Transverse colon (tissue), 4 donors: ENCODE data around the gene TFAP2A.

ENCODE experiments used
- EP300 ChIP-seq: sonication (generic); formaldehyde crosslinking; IDR thresholded peaks from one replicate; pipeline ENCODE4 v1.6.1; 2017; ENCODE audit warnings: antibody characterized with exemption, low read depth
- POLR2A ChIP-seq: fragments of 450-650 bp; IDR thresholded peaks from one replicate; pipeline ENCODE4 v1.6.1; 2016; ENCODE audit warnings: antibody characterized with exemption, mild to moderate bottlenecking, moderate library complexity
- POLR2AphosphoS5 ChIP-seq, 3 donors: sonication (generic); formaldehyde crosslinking; IDR thresholded peaks; one replicate each; pipeline ENCODE4 v1.6.1; 2016; ENCODE audit warnings: antibody characterized with exemption in 3 of 3
- TF ChIP-seq, protein P1 (sequence below), 5 experiments: fragments of 200-600 bp in 3 of 5; fragments of 450-650 bp in 2 of 5; sonication (generic) in 3 of 5; IDR thresholded peaks; 1 replicate in 2 of 5; 2 replicates in 3 of 5; pipeline ENCODE4 v1.5.1; 2016 to 2017; ENCODE audit warnings: antibody characterized with exemption in 5 of 5, inconsistent platforms in 3 of 5, mild to moderate bottlenecking in 2 of 5, moderate library complexity in 1 of 5

DNA sequence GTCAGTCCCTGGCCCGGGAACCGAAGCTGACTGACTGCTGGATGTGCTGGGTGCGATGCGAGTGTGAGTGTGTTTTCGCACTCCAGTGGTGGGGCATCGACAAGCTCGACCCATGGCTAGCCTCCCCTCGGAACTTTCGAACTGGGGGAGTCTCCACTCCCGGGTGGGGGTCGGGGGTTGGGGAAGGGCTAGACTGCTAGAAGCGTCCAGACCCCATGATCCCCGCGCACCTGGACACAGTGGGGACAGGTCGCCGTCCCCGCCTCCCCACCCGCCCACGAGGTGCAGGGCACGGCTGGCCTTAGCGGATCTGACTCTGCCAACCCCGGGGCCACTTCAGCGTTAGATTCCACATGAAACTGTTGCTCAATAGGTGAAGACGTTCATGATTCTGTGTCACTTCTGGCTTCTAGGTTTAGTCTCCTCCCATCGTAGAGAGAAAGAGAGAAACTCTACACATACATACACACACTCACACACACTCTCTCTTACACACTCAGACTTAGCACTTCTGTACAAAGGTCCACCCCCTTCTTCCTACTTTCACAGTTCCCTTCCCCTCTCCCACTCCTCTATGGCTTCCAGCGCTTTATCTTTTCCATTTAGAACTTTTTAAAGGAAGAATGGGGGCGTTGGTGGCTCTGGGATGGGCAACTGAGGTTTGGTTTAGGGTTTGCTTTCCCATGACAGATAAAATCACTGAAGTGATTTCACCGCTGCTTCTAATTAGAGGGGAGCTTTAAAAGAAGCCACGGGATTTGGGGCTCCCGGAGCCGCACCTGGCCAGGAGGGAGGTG is 5.1 kb upstream of the TFAP2A start:
- TF ChIP-seq, protein P1, sequence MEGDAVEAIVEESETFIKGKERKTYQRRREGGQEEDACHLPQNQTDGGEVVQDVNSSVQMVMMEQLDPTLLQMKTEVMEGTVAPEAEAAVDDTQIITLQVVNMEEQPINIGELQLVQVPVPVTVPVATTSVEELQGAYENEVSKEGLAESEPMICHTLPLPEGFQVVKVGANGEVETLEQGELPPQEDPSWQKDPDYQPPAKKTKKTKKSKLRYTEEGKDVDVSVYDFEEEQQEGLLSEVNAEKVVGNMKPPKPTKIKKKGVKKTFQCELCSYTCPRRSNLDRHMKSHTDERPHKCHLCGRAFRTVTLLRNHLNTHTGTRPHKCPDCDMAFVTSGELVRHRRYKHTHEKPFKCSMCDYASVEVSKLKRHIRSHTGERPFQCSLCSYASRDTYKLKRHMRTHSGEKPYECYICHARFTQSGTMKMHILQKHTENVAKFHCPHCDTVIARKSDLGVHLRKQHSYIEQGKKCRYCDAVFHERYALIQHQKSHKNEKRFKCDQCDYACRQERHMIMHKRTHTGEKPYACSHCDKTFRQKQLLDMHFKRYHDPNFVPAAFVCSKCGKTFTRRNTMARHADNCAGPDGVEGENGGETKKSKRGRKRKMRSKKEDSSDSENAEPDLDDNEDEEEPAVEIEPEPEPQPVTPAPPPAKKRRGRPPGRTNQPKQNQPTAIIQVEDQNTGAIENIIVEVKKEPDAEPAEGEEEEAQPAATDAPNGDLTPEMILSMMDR (IDR thresholded peaks at IDR 0.05): no peak
- no peak for TF ChIP-seq POLR2AphosphoS5 (IDR thresholded peaks at IDR 0.05)
- no peak for TF ChIP-seq POLR2A
- TF ChIP-seq EP300: no peak
